K562 (cell line): ENCODE measurements around the gene KLHDC10. TPM values are rescaled to one million over a fixed set of nuclear protein-coding genes. Genes with fewer than 3 reads are reported as not detected.
A peak's percentile ranks its signal among the peaks of the same experiment; 100 is the strongest.

ENCODE experiments used
- ADNP ChIP-seq: fragments of 200-800 bp; sonication (Bioruptor generic); IDR thresholded peaks from 2 replicates; pipeline ENCODE4 v1.6.1; 2016; ENCODE audit warnings: missing genetic modification characterization, missing compliant biosample characterization
- GATAD2B ChIP-seq: fragments of 450-650 bp; IDR thresholded peaks from 2 replicates; pipeline ENCODE4 v1.6.1; 2017; ENCODE audit warnings: mild to moderate bottlenecking, borderline replicate concordance
- HDGF ChIP-seq: fragments of 450-650 bp; IDR thresholded peaks from 2 replicates; pipeline ENCODE4 v1.6.1; 2016
- JUNB ChIP-seq: fragments of 450-650 bp; formaldehyde crosslinking; conservative IDR thresholded peaks from 2 replicates; pipeline ENCODE4 v1.4.0; 2020; ENCODE audit warnings: mild to moderate bottlenecking
- KHSRP ChIP-seq: fragments of 450-650 bp; IDR thresholded peaks from 2 replicates; pipeline ENCODE4 v1.6.1; 2017
- MAFG ChIP-seq: fragments of 450-650 bp; conservative IDR thresholded peaks from 2 replicates; pipeline ENCODE4 v1.6.1; 2016; ENCODE audit warnings: missing genetic modification characterization, missing compliant biosample characterization
- MIER1 ChIP-seq: fragments of 450-650 bp; IDR thresholded peaks from 2 replicates; pipeline ENCODE4 v1.6.1; 2016; ENCODE audit warnings: antibody characterized with exemption, mild to moderate bottlenecking, low read depth
- NCOA1 ChIP-seq: fragments of 450-650 bp; IDR thresholded peaks from 2 replicates; pipeline ENCODE4 v1.6.1; 2016; ENCODE audit warnings: low read depth
- SIN3A ChIP-seq, 2 experiments: fragments of 150-350 bp in 1 of 2; IDR thresholded peaks; 2 replicates each; pipeline ENCODE4 v1.6.1; 2011 to 2016; ENCODE audit warnings: borderline replicate concordance in 2 of 2, low read depth in 2 of 2, low read length in 2 of 2, mild to moderate bottlenecking in 2 of 2, moderate library complexity in 2 of 2; ENCODE audit not compliant: control insufficient read depth in 1 of 2
- SMC3 ChIP-seq: conservative IDR thresholded peaks from 2 replicates; pipeline ENCODE4 v1.6.1; 2011; ENCODE audit warnings: low read depth, low read length, improper control_type of control experiment; ENCODE audit not compliant: insufficient read depth
- ZBTB40 ChIP-seq, 2 experiments: fragments of 450-650 bp in 1 of 2; sonication (generic) in 1 of 2; formaldehyde crosslinking in 1 of 2; IDR thresholded peaks; 2 replicates each; pipeline versions ENCODE4 v1.7.1 to v1.9.0; 2016 to 2022; ENCODE audit warnings: inconsistent platforms in 1 of 2, mild to moderate bottlenecking in 1 of 2, missing genetic modification reagents in 1 of 2
- ZNF121 ChIP-seq: sonication (generic); formaldehyde crosslinking; conservative IDR thresholded peaks from 2 replicates; pipeline ENCODE4 v1.8.0; 2022; ENCODE audit warnings: missing genetic modification reagents
- ZNF224 ChIP-seq: sonication (generic); formaldehyde crosslinking; IDR thresholded peaks from 2 replicates; pipeline ENCODE4 v1.8.0; 2022; ENCODE audit warnings: mild to moderate bottlenecking, missing genetic modification reagents
- polyA plus RNA-seq, 8 experiments: library from polyadenylated mRNA; depleted of rRNA in 4 of 8; stranded (reverse) in 5 of 8; unstranded in 3 of 8; fragments of >200 nt; fragmentation: Nextera tagmentation in 2 of 8; fragmentation: Illumina TruSeq in 1 of 8; extraction: Ambion mirVana in 2 of 8; extraction: Trizol in 1 of 8; gene quantifications; 2 replicates each; pipeline versions ENCODE4 v1.2.1 to v1.2.3, GENCODE V29; 2011 to 2014; ENCODE audit warnings: inconsistent platforms in 1 of 8, missing spikeins in 1 of 8
- total RNA-seq, 7 experiments: library from RNA; depleted of rRNA in 6 of 7; stranded (reverse); fragments of >200 nt in 6 of 7; fragmentation: Illumina TruSeq in 2 of 7; extraction: Trizol in 2 of 7; gene quantifications; 2 replicates each; pipeline versions ENCODE4 v1.2.1 to v1.2.3, GENCODE V29; 2011 to 2021; ENCODE audit warnings: low replicate concordance in 1 of 7
- TF ChIP-seq, protein P1 (sequence below): fragments of 450-650 bp; IDR thresholded peaks from 2 replicates; pipeline ENCODE4 v1.6.1; 2016; ENCODE audit warnings: mild to moderate bottlenecking

The KLHDC10 gene
- total and polyA plus RNA-seq, 9 of the 15 experiments (the other 6 are each of a cell fraction or from before 2014, with no cell fraction given), result 9.8 to 80.5 (median 31.4) TPM

DNA sequence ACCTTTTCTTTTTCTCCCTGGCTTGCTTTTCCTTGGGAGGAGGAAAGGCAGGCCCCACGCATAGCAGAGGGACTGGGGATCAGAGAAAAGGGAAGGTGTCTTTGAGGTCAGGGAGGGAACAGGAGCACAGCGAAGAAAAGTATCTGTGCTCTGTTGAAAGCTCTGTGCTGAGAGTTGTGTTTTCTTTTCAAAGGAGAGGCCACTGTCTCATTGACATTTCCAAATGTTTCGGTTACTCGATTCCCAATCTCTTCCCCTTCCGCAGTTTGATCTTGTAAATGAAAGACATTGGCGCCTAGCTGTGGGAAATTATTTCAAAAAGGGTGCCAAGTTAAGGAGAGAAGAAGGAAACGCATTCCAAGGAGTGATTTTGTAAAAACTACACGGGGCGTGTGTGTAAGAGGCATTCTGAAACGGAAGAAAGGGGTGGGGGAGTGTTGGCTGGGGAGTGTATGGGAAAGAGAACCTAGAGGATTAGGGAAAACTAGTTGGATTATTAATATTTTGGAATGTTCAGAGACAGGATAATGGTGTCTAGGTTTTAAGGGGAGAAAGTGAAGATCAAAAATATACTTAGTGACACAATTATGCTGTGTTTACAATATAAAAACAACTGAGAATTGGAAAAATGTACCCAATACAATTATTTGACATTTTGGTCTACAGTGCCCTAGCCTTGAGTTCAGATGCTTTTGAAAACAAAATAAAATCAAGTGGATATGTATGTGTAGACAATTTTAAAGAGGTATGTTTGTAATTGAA is 708 bp downstream of the KLHDC10 start (continued):
- TF ChIP-seq ZBTB40 (IDR thresholded peaks at IDR 0.05) (peak; percentile 50; the same call in 1 of the 2 replicates), ZBTB40 (CRISPR knock-in tag; IDR thresholded peaks at IDR 0.05) (no peak), SIN3A (IDR thresholded peaks at IDR 0.05; ENCODE audit: borderline replicate concordance in 2 of 2, control insufficient read depth in 1 of 2, low read depth in 2 of 2, low read length in 2 of 2) (peak in 1 of 2 experiments; percentile 62; a peak in 1 of 4 replicates), GATAD2B (no peak), SMC3 (no peak), NCOA1 (0 out of 2 replicates have a peak, but pooled peaks have one; percentile 28), ZNF224 (CRISPR knock-in tag) (no peak), JUNB (no peak), MAFG (tag) (0 out of 2 replicates have a peak, but pooled peaks have one; percentile 4), MIER1 (0 out of 2 replicates have a peak, but pooled peaks have one; percentile 13), ZNF121 (CRISPR knock-in tag) (no peak), ADNP (no peak), HDGF (no peak), KHSRP (no peak)
- TF ChIP-seq, protein P1, sequence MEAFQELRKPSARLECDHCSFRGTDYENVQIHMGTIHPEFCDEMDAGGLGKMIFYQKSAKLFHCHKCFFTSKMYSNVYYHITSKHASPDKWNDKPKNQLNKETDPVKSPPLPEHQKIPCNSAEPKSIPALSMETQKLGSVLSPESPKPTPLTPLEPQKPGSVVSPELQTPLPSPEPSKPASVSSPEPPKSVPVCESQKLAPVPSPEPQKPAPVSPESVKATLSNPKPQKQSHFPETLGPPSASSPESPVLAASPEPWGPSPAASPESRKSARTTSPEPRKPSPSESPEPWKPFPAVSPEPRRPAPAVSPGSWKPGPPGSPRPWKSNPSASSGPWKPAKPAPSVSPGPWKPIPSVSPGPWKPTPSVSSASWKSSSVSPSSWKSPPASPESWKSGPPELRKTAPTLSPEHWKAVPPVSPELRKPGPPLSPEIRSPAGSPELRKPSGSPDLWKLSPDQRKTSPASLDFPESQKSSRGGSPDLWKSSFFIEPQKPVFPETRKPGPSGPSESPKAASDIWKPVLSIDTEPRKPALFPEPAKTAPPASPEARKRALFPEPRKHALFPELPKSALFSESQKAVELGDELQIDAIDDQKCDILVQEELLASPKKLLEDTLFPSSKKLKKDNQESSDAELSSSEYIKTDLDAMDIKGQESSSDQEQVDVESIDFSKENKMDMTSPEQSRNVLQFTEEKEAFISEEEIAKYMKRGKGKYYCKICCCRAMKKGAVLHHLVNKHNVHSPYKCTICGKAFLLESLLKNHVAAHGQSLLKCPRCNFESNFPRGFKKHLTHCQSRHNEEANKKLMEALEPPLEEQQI, result no peak
